Renal cortical epithelial cell (primary cell): Measurements from ENCODE around the gene DNAH3. TPM values are rescaled to one million over a fixed set of nuclear protein-coding genes. Genes with fewer than 3 reads are reported as not detected.
A peak's percentile ranks its signal among the peaks of the same experiment; 100 is the strongest.
"Not testable (repeated sequence)": the region's sequence is repeated elsewhere in the genome, so short reads cannot be mapped to it uniquely, and the experiment has no call there.

Experiments
- DNase-seq: peaks from one replicate; pipeline ENCODE4 v3.0.0-alpha.2; 2011; ENCODE audit warnings: low read depth
- total RNA-seq: library from RNA; depleted of rRNA; stranded (reverse); fragments of >200 nt; gene quantifications from 2 replicates; pipeline ENCODE4 v1.2.3, GENCODE V29; 2014

The DNAH3 gene
- total RNA-seq, 1 donor from 2014 or later: 0.40 TPM

DNA sequence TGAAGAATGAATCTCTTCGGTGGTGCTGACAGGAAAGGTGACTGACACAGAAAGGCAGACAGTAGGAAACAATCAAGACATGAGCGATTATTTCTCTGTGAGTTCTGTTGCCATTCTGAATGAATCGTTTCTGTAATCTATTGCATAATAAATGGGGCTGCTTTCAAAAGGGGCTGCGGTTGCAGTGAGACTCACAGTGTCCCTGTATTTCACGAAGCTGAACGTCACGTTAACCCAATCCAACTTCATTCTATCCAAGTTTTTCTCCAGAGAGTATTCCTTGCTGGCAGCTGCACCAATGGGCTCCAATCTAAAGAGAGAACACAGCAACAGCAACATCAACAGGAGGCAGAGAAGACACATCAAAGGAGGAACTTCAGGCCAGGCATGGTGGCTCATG, 75.4 kb downstream of the DNAH3 start:
- DNase-seq: no peak

GRCh38 chr16:21072976-21073375, 77.7 kb downstream of the DNAH3 start:
- no peak for DNase-seq

DNA sequence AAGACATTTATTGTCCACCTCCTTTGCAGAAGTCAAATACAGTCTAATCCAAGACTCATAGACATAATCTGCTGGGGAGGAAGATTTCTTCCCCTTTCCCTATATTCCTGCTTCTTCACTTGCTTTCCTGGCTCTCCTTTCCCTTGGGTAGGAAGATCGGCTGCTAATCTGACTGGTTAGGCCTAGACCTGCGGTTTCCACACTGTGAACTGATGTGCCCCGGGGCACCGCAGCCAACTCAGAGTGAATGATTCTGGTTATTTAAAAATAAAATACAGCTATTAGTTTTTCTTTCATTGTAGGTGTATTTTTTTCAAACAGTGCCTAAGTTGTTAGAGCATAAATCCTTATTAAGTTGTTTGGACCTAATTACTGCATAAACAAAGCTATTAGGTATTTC, 78.9 kb downstream of the DNAH3 start:
- DNase-seq: peak; percentile 37

GRCh38 chr16:21070564-21070963, 80.1 kb downstream of the DNAH3 start:
- no peak for DNase-seq

DNA sequence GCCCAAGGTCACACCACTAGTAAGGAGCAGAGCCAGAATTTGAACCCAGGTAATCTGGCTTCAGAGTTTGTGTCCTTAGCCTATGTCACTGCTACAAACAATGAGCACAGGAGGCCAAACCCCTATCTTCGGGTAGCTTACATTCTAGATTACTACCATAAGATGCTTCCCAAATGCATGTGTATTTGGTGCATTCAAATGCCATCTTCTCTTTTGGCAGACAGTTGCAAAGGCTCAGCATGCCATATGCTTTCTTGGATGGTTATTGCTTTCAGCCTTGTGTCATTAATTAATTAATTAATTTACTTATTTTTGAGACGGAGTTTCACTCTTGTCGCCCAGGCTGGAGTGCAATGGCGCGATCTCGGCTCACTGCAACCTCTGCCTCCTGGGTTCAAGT, 80.7 kb downstream of the DNAH3 start:
- DNase-seq: no peak

DNA sequence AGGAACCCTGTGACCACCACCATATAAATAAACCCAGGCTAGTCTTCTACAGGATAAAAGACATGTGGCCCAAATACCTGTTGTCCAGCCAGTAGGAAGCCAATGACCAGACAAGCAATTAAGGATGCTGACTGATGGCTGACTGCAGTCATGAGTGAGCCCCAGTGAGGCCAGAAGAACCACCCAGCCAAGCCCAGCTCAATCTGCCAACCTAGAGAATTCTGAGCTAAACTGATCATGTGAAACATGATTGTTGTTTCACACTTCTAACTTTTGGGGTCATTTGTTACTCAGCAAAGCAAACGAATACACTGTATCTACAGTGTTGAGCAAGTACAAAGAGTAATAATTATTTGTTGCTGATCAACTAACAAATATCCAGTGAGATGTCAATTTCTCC, 86.4 kb downstream of the DNAH3 start:
- DNase-seq: no peak

DNA sequence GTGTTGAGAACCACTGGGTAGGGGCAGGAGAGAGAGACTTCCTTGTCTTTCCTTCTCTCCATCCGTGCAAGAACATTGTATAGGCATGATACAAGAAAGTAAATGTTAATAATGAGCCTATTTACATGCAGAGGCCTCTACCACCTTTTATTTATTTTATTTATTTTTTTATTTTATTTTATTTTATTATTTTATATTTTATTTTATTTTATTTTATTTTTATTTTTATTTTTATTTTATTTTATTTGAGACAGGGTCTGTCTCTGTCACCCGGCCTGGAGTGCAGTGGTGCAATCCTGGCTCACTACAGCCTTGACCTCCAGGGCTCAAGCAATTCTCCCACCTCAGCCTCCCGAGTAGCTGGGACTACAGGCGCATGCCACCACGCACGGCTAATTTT, 87.3 kb downstream of the DNAH3 start:
- not testable (repeated sequence) for DNase-seq

- no peak for DNase-seq
These were observed 90.6 kb downstream of the DNAH3 start for GRCh38 chr16:21060027-21060510.

DNA sequence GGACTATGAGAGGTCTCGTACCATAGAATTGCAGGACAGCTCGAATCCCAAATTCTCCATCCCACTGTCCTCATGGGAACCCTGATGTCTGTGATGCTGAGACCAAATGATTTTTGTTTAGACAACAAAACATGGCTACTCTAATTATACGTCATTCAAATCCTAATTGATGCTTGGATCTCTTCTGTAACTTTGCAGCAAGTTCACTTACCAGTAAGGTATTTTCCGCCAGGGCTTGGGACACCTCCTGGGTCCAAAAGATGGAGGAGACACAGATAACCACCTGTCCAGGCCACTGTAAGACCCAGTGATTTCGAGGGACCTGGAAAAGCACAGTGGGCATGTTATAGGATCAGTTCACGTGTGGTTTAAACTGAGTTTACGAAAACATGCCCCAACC, 92.8 kb downstream of the DNAH3 start:
- DNase-seq: no peak

DNA sequence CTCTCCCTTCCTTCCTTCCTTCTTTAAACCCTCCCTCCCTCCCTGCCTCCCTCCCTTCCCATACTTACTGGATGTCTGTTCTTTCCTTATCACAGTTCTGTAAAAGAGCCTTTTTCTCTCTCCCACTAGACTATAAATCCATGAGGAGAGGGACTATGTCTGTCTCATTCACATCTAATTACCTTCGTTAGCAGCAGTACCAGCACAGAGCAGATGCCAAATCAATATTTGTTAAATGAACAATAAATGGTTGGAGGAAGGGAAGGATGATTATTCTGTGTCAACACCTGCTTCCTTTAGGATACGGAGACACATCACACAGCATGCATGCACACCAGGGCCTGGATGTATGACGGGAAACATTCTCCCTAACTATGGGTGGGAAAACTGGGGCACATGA, 94.2 kb downstream of the DNAH3 start:
- no peak for DNase-seq

- not testable (repeated sequence) for DNase-seq
These were observed 94.9 kb downstream of the DNAH3 start for GRCh38 chr16:21055738-21056137.

GRCh38 chr16:21053590-21053989, 97.1 kb downstream of the DNAH3 start:
- no peak for DNase-seq

GRCh38 chr16:21048091-21048912, 102.3 kb downstream of the DNAH3 start:
- DNase-seq: not testable (repeated sequence)

DNA sequence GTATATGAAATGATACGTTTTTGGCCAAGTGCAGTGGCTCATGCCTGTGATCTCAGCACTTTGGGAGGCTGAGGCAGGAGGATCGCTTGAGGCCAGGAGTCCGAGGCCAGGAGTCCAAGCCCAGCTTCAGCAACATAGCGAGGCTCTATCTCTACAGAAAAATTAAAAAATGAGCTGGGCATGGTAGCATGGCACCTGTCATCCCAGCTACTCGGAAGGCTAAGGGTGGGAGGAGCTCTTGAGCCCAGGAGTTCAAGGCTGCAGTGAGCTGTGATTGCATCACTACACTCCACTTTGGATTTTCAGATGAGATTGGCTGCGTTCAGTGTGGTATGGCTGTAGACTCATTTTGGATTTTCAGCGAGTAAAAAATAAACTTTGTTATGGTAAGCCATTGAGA, 112.4 kb downstream of the DNAH3 start:
- DNase-seq: no peak

DNA sequence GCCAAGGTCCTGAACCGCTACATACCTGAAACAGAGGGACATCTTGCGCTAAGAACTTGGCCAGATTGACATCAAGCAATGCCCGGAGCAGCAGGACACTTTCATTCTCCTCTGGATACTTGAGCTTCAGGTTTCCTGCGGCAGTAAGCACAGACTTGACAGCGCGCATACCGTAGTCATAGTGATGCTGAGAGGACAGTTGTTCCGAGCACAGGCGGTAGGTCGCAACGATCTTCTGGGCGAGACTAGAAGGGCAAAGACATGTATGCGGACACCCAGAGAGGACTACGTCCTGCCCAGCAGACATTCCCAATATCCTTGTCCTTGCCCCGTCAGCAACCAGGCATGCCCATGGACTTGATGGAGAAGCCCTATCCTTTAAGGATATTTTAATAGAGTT, 112.9 kb downstream of the DNAH3 start:
- DNase-seq: no peak

- no peak for DNase-seq
These were observed 113.5 kb downstream of the DNAH3 start for GRCh38 chr16:21037168-21037567.

DNA sequence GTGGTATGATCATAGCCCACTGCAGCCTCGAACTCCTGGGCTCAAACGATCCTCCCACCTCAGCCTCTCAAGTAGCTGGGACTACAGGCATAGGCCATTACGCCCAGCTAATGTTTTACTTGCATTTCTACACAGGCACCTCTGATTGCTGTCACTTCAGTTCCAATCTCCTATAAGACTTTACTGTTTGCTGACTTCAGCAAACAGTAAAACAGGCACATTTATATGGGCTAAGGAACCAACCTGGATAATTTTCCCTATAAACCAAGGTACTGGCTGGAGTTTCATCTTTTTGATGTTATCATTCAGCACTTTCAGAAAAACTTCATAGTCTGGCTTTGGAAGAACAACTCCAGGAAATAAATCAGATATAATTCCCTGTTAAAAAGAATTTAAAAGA, 114.2 kb downstream of the DNAH3 start:
- no peak for DNase-seq

GRCh38 chr16:21033704-21034103, 116.9 kb downstream of the DNAH3 start:
- DNase-seq: no peak

- DNase-seq: no peak
These were observed 117.4 kb downstream of the DNAH3 start for GRCh38 chr16:21033264-21033663.

DNA sequence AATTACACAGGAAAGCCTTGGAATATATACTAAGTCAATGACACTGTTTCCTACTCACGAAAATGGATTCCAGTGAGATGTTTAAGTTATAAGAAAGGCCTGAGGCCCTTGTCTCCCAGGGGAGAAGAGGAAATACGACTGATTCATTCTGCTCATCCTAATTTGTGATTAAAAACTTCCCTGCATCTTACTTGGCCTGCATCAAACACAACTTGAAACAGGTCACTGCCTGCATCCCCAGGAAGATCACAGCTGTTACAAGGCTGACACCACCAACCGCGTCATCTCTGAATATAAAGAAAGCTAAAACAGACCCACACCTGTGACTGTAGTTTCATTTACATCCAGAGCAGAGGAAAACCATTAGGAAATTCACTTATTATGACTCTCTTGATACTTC, 121.9 kb downstream of the DNAH3 start:
- no peak for DNase-seq

GRCh38 chr16:21026846-21027245, 123.8 kb downstream of the DNAH3 start:
- no peak for DNase-seq

GRCh38 chr16:21023509-21024202, 127.0 kb downstream of the DNAH3 start:
- DNase-seq: no peak

GRCh38 chr16:21021316-21021715, 129.3 kb downstream of the DNAH3 start:
- DNase-seq: no peak
